Measurements from ENCODE around the gene CFAP221.

The CFAP221 gene

DNA sequence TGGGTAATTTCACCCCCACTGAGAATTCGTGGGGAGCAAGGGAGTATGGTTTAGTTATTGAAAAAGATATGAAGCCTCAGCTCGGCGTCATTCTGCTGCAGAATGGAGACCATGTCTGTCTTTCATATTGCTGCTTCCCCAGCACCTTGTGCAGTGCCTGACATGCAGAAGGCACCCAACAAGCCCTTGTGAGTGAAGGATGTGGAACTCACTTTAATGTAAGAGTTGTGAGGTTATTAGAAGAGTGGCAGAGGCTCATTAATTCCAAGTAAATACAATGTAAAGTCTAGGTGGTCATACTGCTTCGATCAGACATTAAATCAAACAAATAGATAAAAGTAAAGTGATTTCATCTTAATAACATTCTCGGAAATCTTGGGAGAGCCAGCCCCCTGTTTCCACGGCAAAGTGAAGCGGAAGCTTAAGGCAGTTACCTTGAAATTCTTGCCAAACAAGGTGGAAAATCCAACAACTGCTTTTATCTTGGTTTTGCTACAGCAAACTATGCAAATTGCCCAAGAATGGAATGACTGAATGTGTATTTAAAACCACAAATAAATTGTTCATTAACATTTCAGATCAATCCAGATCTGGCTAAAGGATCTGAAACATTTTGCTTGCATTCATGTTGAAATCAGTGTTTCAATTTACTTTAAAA is 9.6 kb downstream of the CFAP221 start:
- TF ChIP-seq, protein P1, sequence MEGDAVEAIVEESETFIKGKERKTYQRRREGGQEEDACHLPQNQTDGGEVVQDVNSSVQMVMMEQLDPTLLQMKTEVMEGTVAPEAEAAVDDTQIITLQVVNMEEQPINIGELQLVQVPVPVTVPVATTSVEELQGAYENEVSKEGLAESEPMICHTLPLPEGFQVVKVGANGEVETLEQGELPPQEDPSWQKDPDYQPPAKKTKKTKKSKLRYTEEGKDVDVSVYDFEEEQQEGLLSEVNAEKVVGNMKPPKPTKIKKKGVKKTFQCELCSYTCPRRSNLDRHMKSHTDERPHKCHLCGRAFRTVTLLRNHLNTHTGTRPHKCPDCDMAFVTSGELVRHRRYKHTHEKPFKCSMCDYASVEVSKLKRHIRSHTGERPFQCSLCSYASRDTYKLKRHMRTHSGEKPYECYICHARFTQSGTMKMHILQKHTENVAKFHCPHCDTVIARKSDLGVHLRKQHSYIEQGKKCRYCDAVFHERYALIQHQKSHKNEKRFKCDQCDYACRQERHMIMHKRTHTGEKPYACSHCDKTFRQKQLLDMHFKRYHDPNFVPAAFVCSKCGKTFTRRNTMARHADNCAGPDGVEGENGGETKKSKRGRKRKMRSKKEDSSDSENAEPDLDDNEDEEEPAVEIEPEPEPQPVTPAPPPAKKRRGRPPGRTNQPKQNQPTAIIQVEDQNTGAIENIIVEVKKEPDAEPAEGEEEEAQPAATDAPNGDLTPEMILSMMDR (IDR thresholded peaks at IDR 0.05; ENCODE audit: control insufficient read depth, extremely low read depth, insufficient read depth) = no peak

DNA sequence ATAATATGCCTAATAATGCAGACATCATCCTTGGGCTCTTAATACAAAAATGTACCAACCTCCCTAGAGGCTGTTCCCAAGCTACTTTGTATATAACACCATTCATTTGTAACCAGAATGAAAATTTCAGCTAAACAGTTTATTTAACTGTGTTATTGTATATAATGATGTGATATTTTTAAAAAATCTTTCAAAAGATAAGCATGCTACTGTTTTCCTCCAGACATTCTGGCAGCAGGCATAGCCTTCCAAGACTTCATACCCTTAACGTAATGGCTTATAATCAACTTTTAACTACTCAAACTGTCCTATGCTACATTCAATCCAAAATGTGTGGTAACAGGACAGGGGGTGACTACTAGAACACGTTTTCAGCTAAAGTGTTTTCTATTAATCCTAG is 21.2 kb downstream of the CFAP221 start:
- no peak for DNase-seq (ENCODE audit: low read depth)
- TF ChIP-seq, protein P1 (IDR thresholded peaks at IDR 0.05; ENCODE audit: control insufficient read depth, extremely low read depth, insufficient read depth) = no peak
- H3K4me3 ChIP-seq (ENCODE audit: low read depth, low read length) = no peak overlapping the region

More for the DNA sequence above, 9.6 kb downstream of the CFAP221 start:
- H3K4me3 ChIP-seq (ENCODE audit: low read depth, low read length) = no peak overlapping the region
- no peak for DNase-seq (ENCODE audit: low read depth)

DNA sequence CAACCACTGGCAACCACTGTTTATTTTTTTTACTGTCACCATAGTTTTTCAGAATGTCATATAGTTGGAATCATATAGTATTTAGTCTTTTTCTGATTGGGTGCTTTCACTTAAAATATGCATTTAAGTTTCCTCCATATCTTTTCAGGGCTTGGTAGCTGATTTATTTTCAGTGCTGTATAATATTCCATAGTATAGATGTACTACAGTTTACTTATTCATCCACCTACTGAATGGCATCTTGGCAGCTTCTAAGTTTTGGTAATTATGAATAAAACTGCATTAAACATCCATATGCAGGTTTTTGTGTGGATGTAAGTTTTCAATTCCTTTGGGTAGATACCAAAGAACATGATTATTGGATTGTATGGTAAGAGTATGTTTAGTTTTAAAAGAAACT is 23.0 kb downstream of the CFAP221 start:
- DNase-seq (ENCODE audit: low read depth) = no peak
- H3K4me3 ChIP-seq (ENCODE audit: low read depth, low read length) = no peak overlapping the region
- TF ChIP-seq, protein P1 (IDR thresholded peaks at IDR 0.05; ENCODE audit: control insufficient read depth, extremely low read depth, insufficient read depth) = no peak

DNA sequence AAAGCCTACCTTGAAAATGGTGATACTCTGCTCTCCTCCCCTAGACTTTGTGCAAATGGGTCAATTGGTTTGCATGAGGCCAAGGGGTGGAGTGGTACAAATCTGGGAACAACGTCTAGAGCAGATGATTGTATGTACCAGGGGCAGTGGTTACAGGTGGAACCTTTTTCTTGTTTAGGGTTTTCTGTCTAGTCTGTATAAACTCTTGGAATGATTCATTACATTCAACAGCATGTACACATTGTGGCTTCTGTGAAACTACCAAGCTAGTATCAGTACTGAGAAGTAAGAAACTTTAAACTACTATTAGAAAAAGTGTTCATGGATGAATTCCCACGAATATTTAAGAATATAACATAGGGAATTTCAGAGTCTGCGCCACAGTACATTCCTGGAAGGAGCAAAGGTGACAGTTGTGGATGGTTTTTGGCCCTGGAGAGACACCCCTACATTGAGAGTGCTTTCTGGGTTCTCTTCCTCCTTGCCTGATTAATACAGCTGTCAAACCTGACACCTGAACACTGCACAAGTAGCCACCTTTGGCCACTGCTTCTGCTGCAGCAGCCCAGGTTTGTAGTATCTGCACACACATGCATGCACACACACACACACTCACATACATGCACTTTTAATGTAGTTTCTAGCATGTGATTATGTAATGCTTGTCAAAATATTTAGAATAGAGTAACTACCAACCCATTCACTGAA is 30.0 kb downstream of the CFAP221 start:
- H3K4me3 ChIP-seq (ENCODE audit: low read depth, low read length) = no peak overlapping the region
- no peak for DNase-seq (ENCODE audit: low read depth)
- TF ChIP-seq, protein P1 (IDR thresholded peaks at IDR 0.05; ENCODE audit: control insufficient read depth, extremely low read depth, insufficient read depth) = no peak

DNA sequence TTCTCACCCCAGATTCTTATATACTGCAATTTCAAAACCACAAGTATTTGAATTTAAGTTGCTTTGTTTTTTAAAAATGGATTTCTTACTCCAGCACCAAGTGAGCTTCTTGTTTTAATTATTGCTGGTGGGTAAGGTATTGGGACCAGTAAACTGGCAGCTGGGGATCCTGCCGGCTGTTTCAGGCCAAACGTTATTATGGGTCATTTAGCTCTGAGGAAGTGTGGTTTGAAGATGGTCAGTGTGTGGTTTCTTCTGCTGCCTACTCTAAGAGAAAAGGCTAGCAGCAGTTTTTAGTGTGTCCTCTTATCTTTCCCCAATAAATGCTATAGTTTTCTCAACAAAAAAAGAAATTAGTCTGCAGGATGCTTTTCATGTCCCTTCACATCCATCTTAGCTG is 30.6 kb downstream of the CFAP221 start:
- no peak overlapping the region for H3K4me3 ChIP-seq (ENCODE audit: low read depth, low read length)
- TF ChIP-seq, protein P1 (IDR thresholded peaks at IDR 0.05; ENCODE audit: control insufficient read depth, extremely low read depth, insufficient read depth) = no peak
- no peak for DNase-seq (ENCODE audit: low read depth)

DNA sequence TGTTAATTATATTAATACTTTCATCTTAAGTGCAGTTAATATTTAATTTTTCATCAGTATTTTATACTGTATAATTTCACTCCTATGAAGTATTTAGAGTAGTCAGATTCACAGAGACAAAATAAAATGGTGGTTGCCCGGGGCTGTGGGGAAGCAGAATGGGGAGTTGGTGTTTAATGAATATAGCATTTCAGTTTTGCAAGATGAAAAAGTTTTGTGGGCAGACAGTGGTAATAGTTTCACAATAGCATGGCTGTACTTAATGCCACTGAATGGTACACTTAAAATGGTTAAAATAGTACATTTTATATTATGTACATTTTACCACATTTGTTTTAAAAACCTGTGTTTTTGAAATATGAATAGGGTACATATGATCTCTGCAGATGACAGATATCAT is 31.2 kb downstream of the CFAP221 start:
- H3K4me3 ChIP-seq (ENCODE audit: low read depth, low read length) = no peak overlapping the region
- DNase-seq (ENCODE audit: low read depth) = no peak
- TF ChIP-seq, protein P1 (IDR thresholded peaks at IDR 0.05; ENCODE audit: control insufficient read depth, extremely low read depth, insufficient read depth) = no peak
